Stimulated activated naive CD8-positive, alpha-beta T cell treated with anti-CD3 and anti-CD28 coated beads, Interleukin-15, Interleukin-2, amounts not matched to agents 100 U/mL and 50 U/mL, for 24 hours (primary cell): ENCODE data around the gene TMEM258.
A peak's percentile ranks its signal among the peaks of the same experiment; 100 is the strongest.

Experiments used
- ATAC-seq: fragments of 150-1000 bp; cut with Tn5 transposase; one replicate; pipeline ENCODE4 v1.10.0; 2021
- DNase-seq: peaks from one replicate; pipeline ENCODE4 v3.0.0; 2021

The TMEM258 gene

DNA sequence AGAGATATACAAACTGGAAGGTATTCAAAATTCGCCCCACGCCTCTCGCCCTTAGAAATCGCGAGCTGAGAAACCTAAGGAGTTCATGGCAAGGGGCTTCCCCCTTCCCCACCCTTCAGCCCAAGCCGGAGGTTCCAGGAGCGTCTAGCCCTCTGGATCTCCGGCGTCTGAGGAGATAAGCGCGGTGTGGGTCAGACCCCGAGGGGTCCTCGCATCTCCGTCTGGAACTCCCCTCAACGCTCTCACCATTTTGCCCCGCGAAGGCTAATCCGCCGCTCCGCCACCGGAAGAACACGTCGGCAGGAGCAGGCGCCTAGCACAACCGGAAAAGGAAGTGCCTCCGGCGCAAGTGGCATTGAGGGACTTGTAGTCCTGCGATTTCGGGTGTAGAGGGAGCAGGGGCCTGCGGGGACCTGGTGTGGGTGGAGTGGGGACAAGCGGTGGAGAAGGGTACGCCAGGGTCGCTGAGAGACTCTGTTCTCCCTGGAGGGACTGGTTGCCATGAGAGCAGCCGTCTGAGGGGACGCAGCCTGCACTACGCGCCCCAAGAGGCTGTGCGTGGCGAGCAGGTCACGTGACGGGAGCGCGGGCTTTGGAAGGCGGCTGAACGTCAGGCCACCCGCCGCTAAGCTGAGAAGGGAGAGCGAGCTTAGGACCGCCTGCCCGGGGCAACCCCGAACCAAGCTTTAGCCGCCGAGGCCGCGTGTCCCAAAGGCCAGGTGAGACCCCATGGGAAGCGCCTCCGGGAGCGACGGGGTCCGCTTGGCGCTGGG, at the start of gene TMEM258, which contains the start of gene FEN1:
Gene TMEM258, minus strand, starts transcription at position 290 of the 773 bp plus-strand sequence. Its CDS starts 41 bp downstream, at position 249.
Gene FEN1, plus strand, starts transcription at position 602 of the 773 bp plus-strand sequence. CDS start 2,451 bp downstream, outside the sequence.
- peak; percentile 91 for DNase-seq

DNA sequence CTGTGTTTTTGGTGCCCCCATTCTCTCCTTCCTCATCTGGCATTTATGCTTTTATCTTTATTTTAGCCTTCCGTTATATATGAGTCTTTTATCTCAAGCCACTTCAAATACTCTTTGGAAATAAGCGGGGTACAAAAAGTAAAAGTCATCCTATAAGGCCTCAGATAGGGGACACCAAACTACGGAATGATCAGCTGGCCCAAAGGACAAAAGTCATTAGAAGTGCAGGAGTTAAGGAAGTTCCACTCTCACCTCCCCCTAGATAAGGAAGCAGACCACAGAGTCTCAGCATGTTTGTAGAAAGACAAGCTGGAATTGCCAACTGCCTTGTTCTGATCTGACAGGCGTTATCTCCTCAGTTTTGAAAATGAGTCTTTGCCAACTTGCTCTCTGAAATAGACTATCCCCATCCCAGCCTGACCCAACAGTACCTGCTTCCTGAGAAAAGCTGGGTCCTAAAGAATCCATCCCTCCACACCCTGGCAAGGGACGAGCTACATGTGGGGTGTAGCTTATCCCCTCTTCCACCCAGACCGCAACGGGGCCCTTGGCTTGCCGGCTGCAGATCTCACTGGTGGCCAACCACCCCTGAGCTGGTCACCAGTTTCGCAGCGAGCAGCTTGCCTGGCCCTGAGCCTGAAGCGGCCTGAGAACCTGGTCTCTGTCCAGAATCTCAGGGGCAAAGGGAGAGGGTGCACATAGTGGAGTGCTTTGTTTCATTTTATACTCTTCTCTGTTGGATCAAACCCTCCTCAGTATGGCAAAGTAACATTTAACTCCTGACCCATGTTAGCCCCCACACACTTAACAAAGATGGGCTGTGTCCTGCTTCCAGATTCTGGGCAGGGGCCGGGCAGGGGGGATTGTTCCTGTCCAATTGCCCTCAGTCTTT, 49.5 kb upstream of the TMEM258 start:
- ATAC-seq, result no peak

More for the DNA sequence above, at the start of gene TMEM258, which contains the start of gene FEN1:
- peak; percentile 91 for ATAC-seq

DNA sequence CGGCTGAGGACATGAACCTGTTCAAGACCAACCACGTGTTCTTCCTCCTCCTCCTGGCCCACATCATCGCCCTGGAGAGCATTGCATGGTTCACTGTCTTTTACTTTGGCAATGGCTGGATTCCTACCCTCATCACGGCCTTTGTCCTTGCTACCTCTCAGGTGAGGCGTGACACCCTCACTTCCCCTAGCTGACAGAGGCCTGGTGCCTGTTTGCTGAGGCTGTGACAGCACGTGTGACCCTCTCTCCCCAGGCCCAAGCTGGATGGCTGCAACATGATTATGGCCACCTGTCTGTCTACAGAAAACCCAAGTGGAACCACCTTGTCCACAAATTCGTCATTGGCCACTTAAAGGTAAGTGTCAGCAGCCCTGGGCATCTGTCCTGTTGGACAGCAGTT, 48.0 kb upstream of the TMEM258 start:
- DNase-seq (no peak), ATAC-seq (no peak)

More for the DNA sequence above, 49.5 kb upstream of the TMEM258 start:
- DNase-seq, result no peak

DNA sequence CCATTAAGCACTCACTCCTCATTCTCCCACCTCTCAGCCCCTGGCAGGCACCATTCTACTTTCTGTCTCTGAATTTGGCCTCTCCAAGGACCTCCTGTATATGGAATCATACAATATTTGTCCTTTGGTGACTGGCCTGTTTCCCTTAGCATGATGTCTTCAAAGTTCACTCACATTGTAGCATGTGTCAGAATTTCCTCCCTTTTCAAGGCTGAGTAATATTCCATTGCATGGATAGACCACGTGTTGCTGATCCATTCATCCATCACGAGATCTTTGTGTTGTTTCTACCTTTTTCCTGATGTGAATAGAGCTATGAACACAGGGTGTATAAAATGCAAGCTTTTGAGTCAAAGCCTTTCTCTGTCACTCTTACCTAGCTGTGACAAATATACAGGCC, 47.3 kb upstream of the TMEM258 start:
- no peak for ATAC-seq
- no peak for DNase-seq

DNA sequence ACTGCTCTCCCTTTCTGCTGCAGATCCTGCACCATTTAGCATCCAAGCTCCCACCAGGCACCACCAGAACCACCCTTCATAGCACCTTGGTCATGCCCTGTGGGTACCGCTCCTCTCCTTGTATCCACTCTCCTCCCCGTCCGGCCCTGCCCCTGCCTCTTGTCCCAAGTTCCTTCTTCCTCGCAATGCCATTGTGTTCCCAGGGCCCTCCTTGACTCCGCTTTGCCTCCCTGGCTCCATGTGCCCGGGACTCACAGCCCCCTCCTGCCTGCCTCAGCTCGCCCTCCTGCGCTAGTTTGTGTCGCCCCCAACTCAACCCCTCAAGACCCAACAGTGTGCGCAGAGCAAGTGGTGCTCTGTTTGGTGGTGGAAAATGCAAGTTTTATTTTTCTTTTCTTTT, 46.5 kb upstream of the TMEM258 start:
- ATAC-seq (no peak), DNase-seq (no peak)

DNA sequence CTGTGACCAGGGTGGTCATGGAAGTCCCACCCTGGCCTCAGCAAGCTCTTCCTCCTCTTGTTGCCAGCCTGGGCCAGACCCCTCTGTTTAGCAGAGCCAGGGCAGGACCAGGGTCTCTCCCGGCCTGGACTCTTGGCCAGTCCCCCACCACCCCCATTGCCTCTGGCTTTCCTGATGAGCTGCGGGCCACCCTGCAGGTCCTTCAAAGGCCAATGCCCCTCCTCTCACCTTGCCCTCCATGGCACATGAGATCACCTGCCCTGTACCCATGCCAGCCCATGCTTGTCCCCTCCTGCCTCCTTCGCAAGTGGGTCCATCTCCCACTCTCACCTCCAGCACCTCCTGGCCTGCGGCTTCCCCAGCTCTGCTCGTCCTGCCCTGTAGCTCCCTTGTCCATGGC, 46.1 kb upstream of the TMEM258 start:
- ATAC-seq, result no peak
- DNase-seq, result no peak

DNA sequence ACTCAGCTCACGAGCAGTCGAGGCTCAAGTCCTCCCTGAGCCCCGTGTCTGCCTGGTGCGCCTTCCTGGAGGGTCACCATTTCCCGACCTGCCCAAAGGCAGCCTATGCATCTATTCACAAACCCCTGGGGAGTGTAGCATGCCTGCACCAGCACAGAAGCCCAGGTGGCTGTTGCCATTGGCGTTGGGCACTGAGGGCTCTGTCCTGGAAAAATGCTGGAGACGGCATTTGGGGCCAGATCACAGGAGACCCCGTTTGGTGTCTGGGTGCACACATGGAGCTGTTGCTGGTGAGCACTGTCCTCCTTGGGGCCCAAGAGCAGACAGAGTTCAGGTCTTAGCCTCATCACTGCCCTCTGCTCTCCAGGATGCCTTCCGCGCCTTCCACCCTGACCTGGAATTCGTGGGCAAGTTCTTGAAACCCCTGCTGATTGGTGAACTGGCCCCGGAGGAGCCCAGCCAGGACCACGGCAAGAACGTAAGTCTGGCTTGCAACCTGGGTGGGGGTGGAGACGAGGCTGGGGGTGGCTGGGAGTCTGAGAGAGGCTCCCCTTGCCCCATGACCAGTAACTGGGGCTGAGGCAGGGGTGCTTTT, 45.1 kb upstream of the TMEM258 start:
- ATAC-seq (no peak), DNase-seq (no peak)

DNA sequence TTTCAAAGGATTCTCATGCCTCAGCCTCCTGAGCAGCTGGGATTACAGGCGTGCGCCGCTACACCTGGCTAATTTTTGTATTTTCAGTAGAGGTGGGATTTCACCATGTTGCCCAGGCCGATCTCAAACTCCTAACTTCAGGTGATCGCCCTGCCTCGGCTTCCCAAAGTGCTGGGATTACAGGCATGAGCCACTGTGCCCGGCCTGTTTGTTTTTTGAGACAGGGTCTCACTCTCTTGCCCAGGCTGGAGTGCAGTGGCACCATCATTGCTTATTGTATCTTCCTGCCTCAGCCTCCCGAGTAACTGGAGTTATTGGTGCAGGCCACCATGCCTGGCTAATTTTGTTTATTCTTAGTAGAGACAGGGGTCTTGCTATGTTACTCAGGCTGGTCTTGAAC, 43.8 kb upstream of the TMEM258 start:
- DNase-seq, result no peak
- no peak for ATAC-seq

DNA sequence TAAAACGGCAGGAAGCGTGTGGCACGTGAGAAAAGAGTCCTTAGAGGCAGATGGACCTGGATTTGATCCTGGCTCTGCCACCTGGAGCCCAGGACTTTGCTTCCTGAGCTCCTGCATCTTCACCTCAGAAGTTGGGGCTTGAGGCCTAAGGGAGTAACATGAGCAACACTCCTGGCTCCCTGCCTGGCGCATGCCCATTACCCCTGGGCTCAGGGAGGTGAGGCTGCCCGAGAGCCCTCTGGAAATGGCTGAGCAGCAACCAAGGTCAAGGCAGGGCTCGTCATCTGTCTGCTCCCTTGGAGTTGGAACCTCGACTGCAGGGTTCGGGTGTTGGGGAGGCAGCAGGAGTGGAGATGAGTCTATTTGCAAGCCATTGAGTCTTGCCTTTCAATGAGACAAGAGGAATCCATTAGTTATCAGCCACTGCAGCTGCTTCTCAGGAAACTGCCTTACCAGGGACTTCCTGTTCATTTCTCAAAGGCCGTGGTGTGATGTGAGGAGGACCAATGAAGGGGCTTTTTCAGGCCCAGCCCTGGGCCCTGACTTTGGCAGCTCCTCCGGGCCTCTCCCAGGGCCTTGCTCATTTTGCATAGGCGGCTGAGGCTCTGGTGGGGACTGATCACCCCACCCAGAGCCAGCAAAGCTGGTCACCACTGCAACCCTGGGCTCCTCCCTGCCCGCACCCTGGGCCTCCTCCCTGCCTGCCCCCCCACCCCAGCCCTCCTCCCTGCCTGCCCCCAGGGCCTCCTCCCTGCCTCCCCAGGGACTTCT, 42.1 kb upstream of the TMEM258 start:
- peak; percentile 63 for DNase-seq
- peak; percentile 97 for ATAC-seq

DNA sequence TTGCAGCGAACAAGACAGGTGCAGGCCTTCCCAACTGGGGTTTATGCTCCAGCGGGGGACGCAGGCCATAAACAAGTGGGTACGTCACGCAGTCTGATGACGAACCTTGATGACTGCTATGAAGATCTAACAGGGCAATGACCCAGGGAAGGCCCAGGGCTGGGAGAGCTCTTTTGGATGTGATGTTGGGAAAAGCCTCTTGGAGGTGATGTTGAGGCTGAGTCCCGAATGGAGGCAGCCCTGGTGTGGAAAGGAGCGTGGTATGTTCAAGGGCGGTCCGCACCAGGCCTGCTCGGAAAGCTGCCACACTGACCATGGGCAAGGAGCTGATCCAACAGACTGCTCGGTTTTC, 41.5 kb upstream of the TMEM258 start:
- no peak for ATAC-seq
- DNase-seq, result no peak

DNA sequence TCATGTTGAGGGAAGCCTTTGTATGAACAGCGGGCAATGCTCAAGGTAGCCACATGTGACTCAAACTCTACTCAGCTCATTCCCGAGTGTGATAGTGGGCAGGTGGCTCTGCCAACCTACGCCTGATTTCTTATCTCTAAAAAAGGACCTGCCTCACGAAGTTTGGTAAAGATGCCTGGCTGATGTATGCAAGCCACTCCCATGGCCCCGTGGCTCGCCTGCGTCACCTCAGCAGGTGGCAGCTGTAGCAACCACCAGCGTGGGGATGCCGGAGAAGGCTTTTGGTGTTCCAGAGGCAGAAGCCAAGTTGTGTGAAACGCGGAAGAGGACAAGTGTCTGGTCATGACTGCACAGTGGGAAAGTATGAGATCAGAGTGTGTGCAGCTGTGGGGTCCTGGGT, 41.1 kb upstream of the TMEM258 start:
- no peak for ATAC-seq
- no peak for DNase-seq

DNA sequence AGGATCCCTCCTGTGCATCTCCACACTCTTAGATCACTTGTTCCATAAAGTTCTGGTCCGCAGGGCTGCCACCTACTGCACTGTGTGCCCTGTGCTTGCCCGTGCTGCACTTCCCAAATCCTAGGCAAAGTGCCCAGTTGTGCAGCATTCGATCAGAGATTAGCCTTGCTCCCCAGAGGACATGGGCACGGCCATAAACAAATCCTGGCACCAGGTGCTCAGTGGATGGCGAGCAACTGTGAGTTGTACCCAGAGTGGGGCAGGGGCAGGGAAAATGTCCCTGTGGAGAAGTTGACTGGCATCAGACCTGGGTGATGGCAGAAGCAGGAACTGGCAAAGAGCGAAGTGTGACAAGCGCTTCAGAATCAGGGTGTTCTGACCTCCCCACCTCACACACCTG, 40.4 kb upstream of the TMEM258 start:
- DNase-seq (no peak), ATAC-seq (no peak)

DNA sequence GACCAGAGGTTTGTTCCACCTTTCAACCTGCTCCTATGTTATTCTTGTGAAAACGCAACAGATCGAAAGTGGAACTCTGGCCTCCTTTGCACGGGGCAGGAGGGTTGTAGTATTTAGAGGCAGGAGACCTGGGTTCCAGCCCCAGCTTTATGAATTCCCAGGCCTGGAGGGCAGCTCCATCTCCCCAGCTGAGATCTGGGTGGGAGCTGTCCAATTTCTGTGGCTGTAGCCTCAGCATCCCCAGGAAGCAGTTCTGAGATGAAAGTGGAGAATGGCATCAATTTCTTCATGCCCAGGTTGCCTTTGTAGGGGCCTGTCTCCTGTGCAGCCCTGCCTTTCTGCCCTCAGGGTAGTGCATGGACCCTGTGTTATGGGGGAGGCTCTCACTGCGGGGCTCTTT, 39.8 kb upstream of the TMEM258 start:
- DNase-seq (no peak), ATAC-seq (no peak)

DNA sequence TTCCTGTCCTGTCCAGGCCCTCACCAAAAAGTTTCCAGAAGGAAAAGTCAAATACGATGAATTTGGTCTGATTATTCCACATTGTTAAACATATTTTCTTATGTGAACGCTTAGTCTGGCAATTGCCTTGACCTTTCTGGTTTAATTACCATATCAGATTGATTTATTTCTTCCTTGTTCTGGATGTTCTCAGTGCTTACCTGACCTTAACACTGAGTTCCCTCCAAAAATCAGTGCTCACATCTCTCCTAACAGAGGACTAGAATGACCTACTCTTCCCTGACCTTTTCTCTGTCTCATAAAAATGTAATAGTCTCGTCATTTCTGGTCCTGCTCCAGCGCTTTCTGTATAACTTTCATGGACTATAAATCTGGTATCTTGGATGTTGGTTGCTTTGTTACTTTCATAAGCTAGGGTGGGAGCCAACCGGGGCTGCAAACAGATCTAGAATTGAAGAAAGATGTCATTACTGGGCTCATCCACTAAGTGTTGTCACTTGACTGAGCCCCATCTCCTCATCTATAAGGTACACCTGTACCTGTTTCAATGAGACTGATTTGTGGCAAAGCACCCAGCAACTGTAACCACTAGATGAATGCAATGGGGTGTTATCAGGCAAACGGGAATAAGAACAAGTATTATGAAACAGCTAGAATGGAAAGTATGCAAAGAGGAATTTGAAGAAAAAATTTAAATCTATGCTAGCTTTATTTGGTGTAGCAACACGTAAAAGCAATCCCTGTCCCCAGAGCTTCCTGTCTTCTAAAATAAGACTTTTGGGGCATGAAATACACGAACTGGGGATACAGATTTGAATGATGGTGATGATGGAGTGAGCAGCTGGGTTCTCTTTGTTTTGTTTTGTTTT, 38.1 kb upstream of the TMEM258 start:
- DNase-seq, result no peak
- no peak for ATAC-seq

DNA sequence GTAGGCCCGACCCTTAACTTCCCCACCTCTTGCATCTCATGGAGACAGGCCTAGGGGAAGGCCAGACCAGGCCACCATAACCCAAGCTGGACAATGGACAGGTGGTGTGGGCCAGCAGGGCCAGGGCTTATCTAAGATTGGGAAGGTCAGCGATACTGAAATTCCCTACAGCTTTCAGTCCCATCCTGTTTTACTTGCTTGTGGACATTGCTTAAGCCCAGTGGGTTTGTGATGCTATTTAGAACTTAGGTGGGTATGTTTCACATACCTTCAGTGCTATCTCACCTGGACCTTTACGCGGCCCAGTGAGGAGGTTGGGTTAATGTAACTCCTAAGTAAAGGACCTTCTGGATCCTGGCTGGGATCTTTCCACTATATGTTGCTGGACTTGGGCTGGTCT, 37.4 kb upstream of the TMEM258 start:
- DNase-seq (no peak), ATAC-seq (no peak)

DNA sequence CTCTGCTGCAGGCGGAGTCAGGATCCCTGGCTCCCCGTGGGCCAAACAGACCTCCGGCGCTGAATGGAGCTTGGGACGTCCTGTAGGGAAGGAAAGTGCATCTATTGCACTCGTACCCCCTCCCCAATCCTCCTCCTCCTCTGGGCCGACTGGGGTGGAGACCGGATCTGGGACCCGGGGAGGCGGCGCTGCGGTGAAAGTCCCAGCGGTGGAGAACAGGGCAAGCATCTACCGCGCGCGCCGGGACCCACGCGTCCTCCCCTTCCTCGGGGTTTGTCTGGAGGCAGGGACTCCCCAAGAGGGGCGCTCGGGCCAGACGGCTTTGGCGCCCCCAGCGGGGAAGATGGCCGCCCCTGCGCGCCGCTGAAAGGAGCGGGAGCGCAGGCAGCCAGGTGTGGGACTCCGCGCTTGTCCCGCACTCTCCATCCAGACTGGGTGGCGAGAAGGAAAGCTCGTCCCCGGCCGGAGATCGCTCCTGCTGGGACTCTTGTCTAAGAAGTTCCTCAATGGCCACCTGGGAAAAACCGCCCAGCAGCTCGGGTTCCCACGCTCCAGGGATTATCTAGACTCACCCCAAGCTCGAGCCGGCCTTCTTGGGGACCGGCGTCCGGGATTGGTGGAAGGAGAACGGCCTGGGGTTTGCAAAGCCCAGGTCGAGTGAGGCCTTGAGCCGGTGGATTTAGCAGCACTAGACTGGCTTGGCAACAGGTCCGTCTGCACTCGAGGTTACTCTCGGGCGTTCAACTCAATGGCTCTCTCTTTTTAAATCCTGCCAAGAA, 36.4 kb upstream of the TMEM258 start:
- DNase-seq (peak; percentile 61), ATAC-seq (peak; percentile 42)

DNA sequence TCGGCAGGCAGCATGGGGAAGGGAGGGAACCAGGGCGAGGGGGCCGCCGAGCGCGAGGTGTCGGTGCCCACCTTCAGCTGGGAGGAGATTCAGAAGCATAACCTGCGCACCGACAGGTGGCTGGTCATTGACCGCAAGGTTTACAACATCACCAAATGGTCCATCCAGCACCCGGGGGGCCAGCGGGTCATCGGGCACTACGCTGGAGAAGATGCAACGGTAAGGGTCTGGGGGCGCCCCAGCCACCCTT, 35.9 kb upstream of the TMEM258 start:
- ATAC-seq, result no peak
- no peak for DNase-seq

DNA sequence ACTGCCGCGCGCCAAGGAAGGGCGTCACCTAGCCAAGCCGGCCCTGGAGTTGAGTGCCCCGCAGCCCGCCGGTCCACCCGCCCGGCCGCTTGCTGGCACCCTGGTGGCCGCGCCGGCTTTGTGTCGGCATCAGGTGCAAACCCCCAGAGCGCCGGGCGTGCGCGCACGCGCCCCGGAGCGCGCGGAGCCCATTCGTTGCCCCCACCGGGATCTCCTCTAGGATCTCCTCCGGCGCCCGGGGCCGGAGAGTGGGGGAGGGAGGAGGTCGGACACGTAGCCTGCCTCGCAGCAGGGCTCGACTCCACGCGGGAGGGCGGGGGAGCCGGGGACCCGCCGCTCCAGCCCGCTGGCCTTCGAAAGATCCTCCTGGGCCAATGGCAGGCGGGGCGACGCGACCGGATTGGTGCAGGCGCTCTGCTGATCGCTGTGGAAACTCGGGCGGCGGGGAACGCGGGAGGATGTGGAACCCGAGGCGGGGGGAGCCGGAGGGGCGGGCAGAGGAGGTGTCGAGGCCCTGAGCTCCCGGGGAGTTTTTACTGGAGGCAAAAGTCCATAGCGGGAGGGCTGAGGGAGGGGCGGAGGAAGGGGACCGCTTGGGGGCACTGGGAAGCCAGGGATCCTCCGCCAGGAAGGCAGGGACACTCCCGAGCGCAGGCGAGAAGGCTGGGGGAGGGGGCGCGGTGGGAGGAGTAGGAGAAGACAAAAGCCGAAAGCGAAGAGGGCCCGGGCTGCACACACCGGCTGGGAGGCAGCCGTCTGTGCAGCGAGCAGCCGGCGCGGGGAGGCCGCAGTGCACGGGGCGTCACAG, 35.4 kb upstream of the TMEM258 start, which contains the start of gene FADS2:
Gene FADS2, plus strand, starts transcription at position 730 of the 808 bp plus-strand sequence. CDS start 91 bp downstream, outside the sequence.
- peak; percentile 82 for ATAC-seq
- DNase-seq, result peak; percentile 85

DNA sequence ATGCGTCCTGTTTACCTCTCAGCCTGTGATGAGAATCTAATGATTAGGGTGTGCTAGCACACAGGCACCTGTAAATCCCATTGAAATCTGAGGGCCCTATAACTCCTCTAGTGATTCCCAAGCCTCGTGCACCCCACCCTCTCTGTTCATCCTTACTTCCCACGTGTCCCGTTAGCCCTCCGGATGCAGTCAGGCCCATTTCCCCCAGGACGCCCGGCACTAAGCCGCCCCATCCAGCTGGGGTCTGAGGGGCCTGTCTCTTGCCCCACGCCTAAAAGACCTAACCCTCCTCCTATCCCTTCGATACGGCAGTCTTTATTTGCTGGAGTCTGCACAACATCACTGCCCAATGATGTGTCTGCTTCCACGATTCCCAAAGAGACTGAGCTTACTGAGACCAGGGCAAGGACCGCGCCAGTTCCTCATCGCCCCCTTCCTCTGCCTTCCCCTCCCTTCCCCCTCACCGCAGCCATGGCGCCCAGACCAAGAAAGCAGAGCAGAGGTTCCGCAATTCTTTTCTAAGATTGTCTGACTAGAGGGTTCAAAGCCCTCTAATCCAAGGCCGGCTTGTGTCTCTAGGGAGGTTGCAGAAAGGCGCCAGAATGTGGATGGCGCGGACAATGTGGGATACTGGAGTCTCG, 34.7 kb upstream of the TMEM258 start:
- ATAC-seq, result peak; percentile 6

More for the DNA sequence above, 34.7 kb upstream of the TMEM258 start:
- DNase-seq, result no peak
